Thymus (tissue), 11 donors: ENCODE results near the gene DTNB. TPM values are rescaled to one million over a fixed set of nuclear protein-coding genes. Genes with fewer than 3 reads are reported as not detected.

ENCODE experiments used
- DNase-seq, 9 donors: peaks; one replicate each; pipeline ENCODE4 v3.0.0-alpha.2; 2013; ENCODE audit warnings: low spot score in 9 of 9, low read depth in 6 of 9, missing footprints in 1 of 9
- H3K27ac ChIP-seq, 2 donors: one replicate each; pipeline ENCODE4 v1.5.1; 2013; ENCODE audit warnings: control low read depth in 1 of 2, low read depth in 1 of 2, low read length in 1 of 2, mild to moderate bottlenecking in 1 of 2, moderate library complexity in 1 of 2
- H3K27me3 ChIP-seq, 2 donors: one replicate each; pipeline ENCODE4 v1.5.1; 2013; ENCODE audit warnings: low read length in 1 of 2; ENCODE audit not compliant: control insufficient read depth in 2 of 2, insufficient read depth in 1 of 2
- H3K36me3 ChIP-seq, 2 donors: one replicate each; pipeline ENCODE4 v1.5.1; 2013; ENCODE audit warnings: low read length in 1 of 2, mild to moderate bottlenecking in 1 of 2, moderate library complexity in 1 of 2; ENCODE audit not compliant: control insufficient read depth in 2 of 2, insufficient read depth in 2 of 2
- H3K4me1 ChIP-seq, 2 donors: one replicate each; pipeline ENCODE4 v1.5.1; 2013; ENCODE audit warnings: low read length in 2 of 2; ENCODE audit not compliant: control insufficient read depth in 2 of 2, insufficient read depth in 2 of 2
- H3K4me3 ChIP-seq, 2 donors: one replicate each; pipeline ENCODE4 v1.5.1; 2013; ENCODE audit warnings: low read length in 2 of 2, control low read depth in 1 of 2, mild to moderate bottlenecking in 1 of 2
- H3K9me3 ChIP-seq, 2 donors: one replicate each; pipeline ENCODE4 v1.5.1; 2013; ENCODE audit warnings: low read length in 1 of 2, mild to moderate bottlenecking in 1 of 2; ENCODE audit not compliant: control insufficient read depth in 2 of 2, insufficient read depth in 1 of 2
- WGBS: extraction: QIAGEN DNeasy Blood & Tissue Kit; methylation state at CpG from one replicate; pipeline ENCODE4 v1.1.7; 2013; 5-methylcytosine and 5-hydroxymethylcytosine counted together
- polyA plus RNA-seq: library from polyadenylated mRNA; stranded (reverse); fragments of 200-250 nt; gene quantifications from one replicate; pipeline ENCODE4 v1.2.3, GENCODE V29; 2013
- total RNA-seq: library from RNA; stranded (reverse); fragments of 120-200 nt; gene quantifications from one replicate; pipeline ENCODE4 v1.2.4, GENCODE V29; 2013
- donor health status: healthy.

The DTNB gene
- total and polyA plus RNA-seq, 2 donors: 7.6 to 20.1 TPM

- Histone ChIP-seq H3K36me3 (no peaks in the 10 kb centered on the region), H3K27ac (no peak overlapping the region), H3K4me3 (no peak overlapping the region), H3K4me1 (no peaks in the 10 kb centered on the region), H3K9me3 (no peaks in the 10 kb centered on the region), H3K27me3 (no peaks in the 10 kb centered on the region)
- 96% methylated on average over 6 of the region's 6 CpGs for WGBS
- DNase-seq: no peak
These were observed 181.3 kb downstream of the DTNB start for GRCh38 chr2:25491966-25492532.

- H3K4me3 ChIP-seq: no peak overlapping the region
- DNase-seq: no peak
- H3K36me3 ChIP-seq: no peaks in the 10 kb centered on the region
- H3K9me3 ChIP-seq: no peaks in the 10 kb centered on the region
- H3K27ac ChIP-seq: no peak overlapping the region
- no peaks in the 10 kb centered on the region for H3K27me3 ChIP-seq
- 93% methylated on average over 6 of the region's 6 CpGs for WGBS
- H3K4me1 ChIP-seq: no peaks in the 10 kb centered on the region
These were observed 182.2 kb downstream of the DTNB start for GRCh38 chr2:25491003-25491696.

- WGBS: 78% methylated on average over 3 of the region's 3 CpGs
- no peak overlapping the region for H3K4me3 ChIP-seq
- no peaks in the 10 kb centered on the region for H3K27me3 ChIP-seq
- H3K4me1 ChIP-seq: no peaks in the 10 kb centered on the region
- H3K36me3 ChIP-seq: no peaks in the 10 kb centered on the region
- H3K27ac ChIP-seq: no peak overlapping the region
- DNase-seq: no peak
- no peaks in the 10 kb centered on the region for H3K9me3 ChIP-seq
These were observed 183.2 kb downstream of the DTNB start for GRCh38 chr2:25490217-25490616.

- Histone ChIP-seq H3K4me1 (no peaks in the 10 kb centered on the region), H3K27ac (no peak overlapping the region), H3K27me3 (no peaks in the 10 kb centered on the region), H3K36me3 (no peaks in the 10 kb centered on the region), H3K4me3 (no peak overlapping the region), H3K9me3 (no peaks in the 10 kb centered on the region)
- 96% methylated on average over 1 of the region's 1 CpG for WGBS
- DNase-seq: no peak
These were observed 183.7 kb downstream of the DTNB start for GRCh38 chr2:25489631-25490030.

GRCh38 chr2:25483607-25484266 lies 189.6 kb downstream of the DTNB start:
- no peaks in the 10 kb centered on the region for H3K36me3 ChIP-seq
- DNase-seq: peak in 2 of 9 donors; percentile 7 to 9
- no peaks in the 10 kb centered on the region for H3K9me3 ChIP-seq
- no peaks in the 10 kb centered on the region for H3K27me3 ChIP-seq
- WGBS: 97% methylated on average over 2 of the region's 2 CpGs
- no peaks in the 10 kb centered on the region for H3K4me1 ChIP-seq
- H3K27ac ChIP-seq: peak overlapping the region in 1 of 2 donors; percentile 29
- no peak overlapping the region for H3K4me3 ChIP-seq

GRCh38 chr2:25482341-25482740 lies 191.0 kb downstream of the DTNB start:
- WGBS: 98% methylated on average over 5 of the region's 5 CpGs
- no peaks in the 10 kb centered on the region for H3K4me1 ChIP-seq
- H3K27me3 ChIP-seq: no peaks in the 10 kb centered on the region
- DNase-seq: no peak
- H3K27ac ChIP-seq: no peak overlapping the region
- no peaks in the 10 kb centered on the region for H3K36me3 ChIP-seq
- no peak overlapping the region for H3K4me3 ChIP-seq
- H3K9me3 ChIP-seq: no peaks in the 10 kb centered on the region

GRCh38 chr2:25481381-25482300 lies 191.7 kb downstream of the DTNB start:
- no peak for DNase-seq
- Histone ChIP-seq H3K27ac (no peak overlapping the region), H3K27me3 (no peaks in the 10 kb centered on the region), H3K36me3 (no peaks in the 10 kb centered on the region), H3K4me3 (no peak overlapping the region), H3K9me3 (no peaks in the 10 kb centered on the region), H3K4me1 (no peaks in the 10 kb centered on the region)
- WGBS: 93% methylated on average over 4 of the region's 4 CpGs

- no peak overlapping the region for H3K27ac ChIP-seq
- 96% methylated on average over 7 of the region's 7 CpGs for WGBS
- DNase-seq: no peak
- H3K4me1 ChIP-seq: no peaks in the 10 kb centered on the region
- H3K36me3 ChIP-seq: no peaks in the 10 kb centered on the region
- H3K9me3 ChIP-seq: peaks cover 0 to 5% of the 10 kb centered on the region in 2 donors
- H3K27me3 ChIP-seq: no peaks in the 10 kb centered on the region
- no peak overlapping the region for H3K4me3 ChIP-seq
These were observed 192.8 kb downstream of the DTNB start for GRCh38 chr2:25480561-25480960.
